ENCODE data around the gene SHROOM4. TPM values are rescaled to one million over a fixed set of nuclear protein-coding genes. Genes with fewer than 3 reads are reported as not detected.

Gene SHROOM4
- total RNA-seq, 4 donors from 2014 or later, result 8.6 to 15.1 (median 10.8) TPM

GRCh38 chrX:50626432-50626831 is 187.6 kb downstream of the SHROOM4 start:
- Histone ChIP-seq H3K4me3 (no peak overlapping the region), H3K27ac (no peak overlapping the region), H3K4me1 (no peaks in the 10 kb centered on the region), H3K27me3 (no peaks in the 10 kb centered on the region), H3K36me3 (no peaks in the 10 kb centered on the region), H3K9me3 (no peaks in the 10 kb centered on the region)
- no peak for ATAC-seq
- TF ChIP-seq POLR2AphosphoS5 (IDR thresholded peaks at IDR 0.05) (no peak), POLR2A (IDR thresholded peaks at IDR 0.05) (no peak), CTCF (IDR thresholded peaks at IDR 0.05) (no peak), EP300 (IDR thresholded peaks at IDR 0.05) (no peak)
- 70% methylated on average over 2 of the region's 4 CpGs; no CpG with 5 or more reads in 1 of the 2 donors for WGBS, 2 donors (ENCODE audit: low coverage in 1 of 2)

- H3K27ac ChIP-seq, result no peak overlapping the region
- H3K9me3 ChIP-seq, result no peaks in the 10 kb centered on the region
- WGBS, 2 donors (ENCODE audit: low coverage in 1 of 2), result 50 to 83% methylated on average over 1 of the region's 1 CpG
- H3K4me3 ChIP-seq, result no peak overlapping the region
- TF ChIP-seq EP300 (IDR thresholded peaks at IDR 0.05), result no peak
- TF ChIP-seq CTCF (IDR thresholded peaks at IDR 0.05), result no peak
- TF ChIP-seq POLR2A (IDR thresholded peaks at IDR 0.05), result no peak
- no peak for TF ChIP-seq POLR2AphosphoS5 (IDR thresholded peaks at IDR 0.05)
- H3K36me3 ChIP-seq, result no peaks in the 10 kb centered on the region
- no peak for ATAC-seq
- no peaks in the 10 kb centered on the region for H3K4me1 ChIP-seq
- H3K27me3 ChIP-seq, result no peaks in the 10 kb centered on the region
Observed at GRCh38 chrX:50622751-50623150, 191.2 kb downstream of the SHROOM4 start.

GRCh38 chrX:50618788-50619558 is 195.0 kb downstream of the SHROOM4 start:
- ATAC-seq, result peak; percentile 50
- H3K27ac ChIP-seq, result no peak overlapping the region
- no peaks in the 10 kb centered on the region for H3K9me3 ChIP-seq
- H3K27me3 ChIP-seq, result no peaks in the 10 kb centered on the region
- TF ChIP-seq POLR2A (IDR thresholded peaks at IDR 0.05) (no peak), POLR2AphosphoS5 (IDR thresholded peaks at IDR 0.05) (no peak), CTCF (IDR thresholded peaks at IDR 0.05) (no peak), EP300 (IDR thresholded peaks at IDR 0.05) (no peak)
- H3K36me3 ChIP-seq, result no peaks in the 10 kb centered on the region
- no peaks in the 10 kb centered on the region for H3K4me1 ChIP-seq
- no peak overlapping the region for H3K4me3 ChIP-seq
- WGBS, 2 donors (ENCODE audit: low coverage in 1 of 2), result 45 to 73% methylated on average over 6 to 10 of the region's 12 CpGs

- Histone ChIP-seq H3K4me3 (no peak overlapping the region), H3K27me3 (no peaks in the 10 kb centered on the region), H3K9me3 (no peaks in the 10 kb centered on the region), H3K27ac (no peak overlapping the region), H3K4me1 (no peaks in the 10 kb centered on the region), H3K36me3 (no peaks in the 10 kb centered on the region)
- no peak for ATAC-seq
- no peak for TF ChIP-seq EP300 (IDR thresholded peaks at IDR 0.05)
- no peak for TF ChIP-seq POLR2AphosphoS5 (IDR thresholded peaks at IDR 0.05)
- no peak for TF ChIP-seq POLR2A (IDR thresholded peaks at IDR 0.05)
- TF ChIP-seq CTCF (IDR thresholded peaks at IDR 0.05), result no peak
Observed at GRCh38 chrX:50617183-50617582, 196.8 kb downstream of the SHROOM4 start.

- H3K27me3 ChIP-seq, result no peaks in the 10 kb centered on the region
- H3K9me3 ChIP-seq, result no peaks in the 10 kb centered on the region
- no peaks in the 10 kb centered on the region for H3K36me3 ChIP-seq
- no peak for ATAC-seq
- no peak overlapping the region for H3K27ac ChIP-seq
- 64 to 84% methylated on average over 6 to 7 of the region's 8 CpGs for WGBS, 2 donors (ENCODE audit: low coverage in 1 of 2)
- TF ChIP-seq POLR2AphosphoS5 (IDR thresholded peaks at IDR 0.05) (no peak), EP300 (IDR thresholded peaks at IDR 0.05) (no peak), CTCF (IDR thresholded peaks at IDR 0.05) (no peak), POLR2A (IDR thresholded peaks at IDR 0.05) (no peak)
- no peak overlapping the region for H3K4me3 ChIP-seq
- H3K4me1 ChIP-seq, result no peaks in the 10 kb centered on the region
Observed at GRCh38 chrX:50615570-50616158, 198.3 kb downstream of the SHROOM4 start.

Data from gastroesophageal sphincter (tissue), 4 donors.